HEK293 (cell line): ENCODE measurements around the gene PDZD4.

Source experiments
- GFI1B ChIP-seq: fragments of 450-650 bp; formaldehyde crosslinking; IDR thresholded peaks from 2 replicates; pipeline ENCODE4 v1.5.1; 2016; ENCODE audit warnings: missing biosample characterization, missing genetic modification characterization
- HOXA7 ChIP-seq: sonication (generic); formaldehyde crosslinking; IDR thresholded peaks from 2 replicates; pipeline ENCODE4 v1.8.1; 2022; ENCODE audit warnings: missing genetic modification reagents, borderline replicate concordance
- KLF1 ChIP-seq: fragments of 450-650 bp; formaldehyde crosslinking; IDR thresholded peaks from 2 replicates; pipeline ENCODE4 v1.5.1; 2016; ENCODE audit warnings: missing biosample characterization, missing genetic modification characterization
- KLF10 ChIP-seq: fragments of 450-650 bp; IDR thresholded peaks from 2 replicates; pipeline ENCODE4 v1.5.1; 2018; ENCODE audit warnings: missing biosample characterization, mild to moderate bottlenecking, missing genetic modification characterization
- KLF9 ChIP-seq: fragments of 450-650 bp; formaldehyde crosslinking; IDR thresholded peaks from 2 replicates; pipeline ENCODE4 v1.5.1; 2016; ENCODE audit warnings: missing biosample characterization, missing genetic modification characterization, low read depth
- PRDM4 ChIP-seq: fragments of 450-650 bp; formaldehyde crosslinking; IDR thresholded peaks from 2 replicates; pipeline ENCODE4 v1.5.1; 2017; ENCODE audit warnings: missing biosample characterization, missing genetic modification characterization
- SP3 ChIP-seq: fragments of 450-650 bp; formaldehyde crosslinking; IDR thresholded peaks from 2 replicates; pipeline ENCODE4 v1.5.1; 2016; ENCODE audit warnings: missing biosample characterization, missing genetic modification characterization
- SP7 ChIP-seq: fragments of 450-650 bp; formaldehyde crosslinking; IDR thresholded peaks from 2 replicates; pipeline ENCODE4 v1.5.1; 2016; ENCODE audit warnings: missing biosample characterization, missing genetic modification characterization
- TCF7L2 ChIP-seq: IDR thresholded peaks from 2 replicates; pipeline ENCODE4 v1.6.1; 2011; ENCODE audit warnings: low read depth, mild to moderate bottlenecking, inconsistent platforms, low read length, moderate library complexity, borderline replicate concordance
- WT1 ChIP-seq: fragments of 450-650 bp; formaldehyde crosslinking; IDR thresholded peaks from 2 replicates; pipeline ENCODE4 v1.5.1; 2016; ENCODE audit warnings: missing biosample characterization, missing genetic modification characterization
- YY2 ChIP-seq: fragments of 450-650 bp; formaldehyde crosslinking; IDR thresholded peaks from 2 replicates; pipeline ENCODE4 v1.5.1; 2016; ENCODE audit warnings: missing biosample characterization, missing genetic modification characterization
- ZBTB48 ChIP-seq: fragments of 450-650 bp; formaldehyde crosslinking; IDR thresholded peaks from 2 replicates; pipeline ENCODE4 v1.5.1; 2016; ENCODE audit warnings: missing biosample characterization, missing genetic modification characterization
- ZEB2 ChIP-seq: fragments of 450-650 bp; formaldehyde crosslinking; IDR thresholded peaks from 2 replicates; pipeline ENCODE4 v1.5.1; 2016; ENCODE audit warnings: missing biosample characterization, missing genetic modification characterization
- ZFHX2 ChIP-seq: fragments of 450-650 bp; formaldehyde crosslinking; conservative IDR thresholded peaks from 2 replicates; pipeline ENCODE4 v1.5.1; 2016; ENCODE audit warnings: missing biosample characterization, missing genetic modification characterization
- ZNF146 ChIP-seq: fragments of 450-650 bp; formaldehyde crosslinking; IDR thresholded peaks from 2 replicates; pipeline ENCODE4 v1.5.1; 2016; ENCODE audit warnings: missing biosample characterization, missing genetic modification characterization
- ZNF157 ChIP-seq: fragments of 450-650 bp; formaldehyde crosslinking; IDR thresholded peaks from 2 replicates; pipeline ENCODE4 v1.5.1; 2016; ENCODE audit warnings: missing biosample characterization, missing genetic modification characterization
- ZNF19 ChIP-seq: fragments of 450-650 bp; formaldehyde crosslinking; IDR thresholded peaks from 2 replicates; pipeline ENCODE4; 2016; ENCODE audit warnings: missing biosample characterization, missing genetic modification characterization, low read depth
- ZNF24 ChIP-seq: fragments of 450-650 bp; formaldehyde crosslinking; IDR thresholded peaks from 2 replicates; pipeline ENCODE4 v1.5.1; 2016; ENCODE audit warnings: missing biosample characterization, missing genetic modification characterization
- ZNF26 ChIP-seq: fragments of 450-650 bp; formaldehyde crosslinking; IDR thresholded peaks from 2 replicates; pipeline ENCODE4 v1.5.1; 2016; ENCODE audit warnings: missing biosample characterization, missing genetic modification characterization
- ZNF280C ChIP-seq: fragments of 450-650 bp; formaldehyde crosslinking; IDR thresholded peaks from 2 replicates; pipeline ENCODE4 v1.5.1; 2016; ENCODE audit warnings: missing biosample characterization, missing genetic modification characterization
- ZNF324 ChIP-seq: fragments of 450-650 bp; formaldehyde crosslinking; IDR thresholded peaks from 2 replicates; pipeline ENCODE4 v1.5.1; 2016; ENCODE audit warnings: missing biosample characterization, missing genetic modification characterization
- ZNF544 ChIP-seq: fragments of 450-650 bp; formaldehyde crosslinking; IDR thresholded peaks from 2 replicates; pipeline ENCODE4 v1.5.0; 2017; ENCODE audit warnings: missing biosample characterization, missing genetic modification characterization
- ZNF548 ChIP-seq: fragments of 450-650 bp; formaldehyde crosslinking; IDR thresholded peaks from 2 replicates; pipeline ENCODE4 v1.5.1; 2016; ENCODE audit warnings: missing biosample characterization, missing genetic modification characterization
- ZNF560 ChIP-seq: fragments of 450-650 bp; formaldehyde crosslinking; IDR thresholded peaks from 2 replicates; pipeline ENCODE4 v1.5.1; 2017; ENCODE audit warnings: missing biosample characterization, missing genetic modification characterization, borderline replicate concordance
- ZNF626 ChIP-seq: fragments of 450-650 bp; sonication (Bioruptor Pico); formaldehyde crosslinking; IDR thresholded peaks from 2 replicates; pipeline ENCODE4 v1.5.1; 2018; ENCODE audit warnings: missing biosample characterization, missing genetic modification characterization, inconsistent platforms
- ZNF639 ChIP-seq: fragments of 450-650 bp; formaldehyde crosslinking; IDR thresholded peaks from 2 replicates; pipeline ENCODE4 v1.5.1; 2016; ENCODE audit warnings: missing biosample characterization, missing genetic modification characterization
- TF ChIP-seq, protein P1 (sequence below): fragments of 450-650 bp; formaldehyde crosslinking; IDR thresholded peaks from 2 replicates; pipeline ENCODE4 v1.5.1; 2016; ENCODE audit warnings: missing biosample characterization, missing genetic modification characterization
- TF ChIP-seq, protein P2 (sequence below): fragments of 450-650 bp; formaldehyde crosslinking; IDR thresholded peaks from 2 replicates; pipeline ENCODE4 v1.5.1; 2016; ENCODE audit warnings: missing biosample characterization, missing genetic modification characterization

The PDZD4 gene

GRCh38 chrX:153766098-153766817 lies 64.1 kb downstream of the PDZD4 start (continued):
- TF ChIP-seq, protein P1, sequence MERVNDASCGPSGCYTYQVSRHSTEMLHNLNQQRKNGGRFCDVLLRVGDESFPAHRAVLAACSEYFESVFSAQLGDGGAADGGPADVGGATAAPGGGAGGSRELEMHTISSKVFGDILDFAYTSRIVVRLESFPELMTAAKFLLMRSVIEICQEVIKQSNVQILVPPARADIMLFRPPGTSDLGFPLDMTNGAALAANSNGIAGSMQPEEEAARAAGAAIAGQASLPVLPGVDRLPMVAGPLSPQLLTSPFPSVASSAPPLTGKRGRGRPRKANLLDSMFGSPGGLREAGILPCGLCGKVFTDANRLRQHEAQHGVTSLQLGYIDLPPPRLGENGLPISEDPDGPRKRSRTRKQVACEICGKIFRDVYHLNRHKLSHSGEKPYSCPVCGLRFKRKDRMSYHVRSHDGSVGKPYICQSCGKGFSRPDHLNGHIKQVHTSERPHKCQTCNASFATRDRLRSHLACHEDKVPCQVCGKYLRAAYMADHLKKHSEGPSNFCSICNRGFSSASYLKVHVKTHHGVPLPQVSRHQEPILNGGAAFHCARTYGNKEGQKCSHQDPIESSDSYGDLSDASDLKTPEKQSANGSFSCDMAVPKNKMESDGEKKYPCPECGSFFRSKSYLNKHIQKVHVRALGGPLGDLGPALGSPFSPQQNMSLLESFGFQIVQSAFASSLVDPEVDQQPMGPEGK (tag by site-specific recombination) = peak; percentile 81
- no peak for TF ChIP-seq ZNF626 (tag by site-specific recombination)
- no peak for TF ChIP-seq ZNF544
- TF ChIP-seq ZNF24 (tag by site-specific recombination) = no peak
- TF ChIP-seq SP7 (tag by site-specific recombination) = 0 out of 2 replicates have a peak, but pooled peaks have one; percentile 50
- no peak for TF ChIP-seq YY2
- TF ChIP-seq SP3 (tag by site-specific recombination) = no peak; the same call in 1 of the 2 replicates
- no peak for TF ChIP-seq KLF10 (tag by site-specific recombination)
- peak; percentile 34; the same call in 1 of the 2 replicates for TF ChIP-seq KLF9 (tag by site-specific recombination)
- no peak for TF ChIP-seq PRDM4
- TF ChIP-seq GFI1B (tag by site-specific recombination) = no peak
- TF ChIP-seq ZNF26 = no peak
- TF ChIP-seq, protein P2, sequence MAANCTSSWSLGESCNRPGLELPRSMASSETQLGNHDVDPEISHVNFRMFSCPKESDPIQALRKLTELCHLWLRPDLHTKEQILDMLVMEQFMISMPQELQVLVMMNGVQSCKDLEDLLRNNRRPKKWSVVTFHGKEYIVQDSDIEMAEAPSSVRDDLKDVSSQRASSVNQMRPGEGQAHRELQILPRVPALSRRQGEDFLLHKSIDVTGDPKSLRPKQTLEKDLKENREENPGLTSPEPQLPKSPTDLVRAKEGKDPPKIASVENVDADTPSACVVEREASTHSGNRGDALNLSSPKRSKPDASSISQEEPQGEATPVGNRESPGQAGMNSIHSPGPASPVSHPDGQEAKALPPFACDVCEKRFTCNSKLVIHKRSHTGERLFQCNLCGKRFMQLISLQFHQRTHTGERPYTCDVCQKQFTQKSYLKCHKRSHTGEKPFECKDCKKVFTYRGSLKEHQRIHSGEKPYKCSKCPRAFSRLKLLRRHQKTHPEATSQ = no peak; the same call in 1 of the 2 replicates
- peak; percentile 38 for TF ChIP-seq ZFHX2 (tag by site-specific recombination)
- peak; percentile 59 for TF ChIP-seq WT1 (tag by site-specific recombination)
- peak; percentile 13; the same call in 1 of the 2 replicates for TF ChIP-seq ZNF639 (tag by site-specific recombination)
- TF ChIP-seq ZNF19 (tag by site-specific recombination) = no peak
- TF ChIP-seq ZEB2 (tag by site-specific recombination) = peak; percentile 59; the same call in 1 of the 2 replicates
- TF ChIP-seq ZNF280C (tag by site-specific recombination) = no peak
- no peak for TF ChIP-seq ZNF560 (tag by site-specific recombination)
- TF ChIP-seq HOXA7 (CRISPR knock-in tag) = no peak
- no peak for TF ChIP-seq ZNF548 (tag by site-specific recombination)
- peak; percentile 71; the same call in 1 of the 2 replicates for TF ChIP-seq ZBTB48 (tag by site-specific recombination)
- no peak for TF ChIP-seq ZNF157 (tag by site-specific recombination)
- TF ChIP-seq ZNF324 (tag by site-specific recombination) = no peak
- no peak for TF ChIP-seq ZNF146 (tag by site-specific recombination)
- TF ChIP-seq KLF1 (tag by site-specific recombination) = peak; percentile 40; the same call in 1 of the 2 replicates
- no peak for TF ChIP-seq TCF7L2
